Ectodermal cell (in vitro differentiated cells): ENCODE data around the gene INTS4. TPM values are rescaled to one million over a fixed set of nuclear protein-coding genes. Genes with fewer than 3 reads are reported as not detected.
A peak's percentile ranks its signal among the peaks of the same experiment; 100 is the strongest.
"Not testable (repeated sequence)": the region's sequence is repeated elsewhere in the genome, so short reads cannot be mapped to it uniquely, and the experiment has no call there.

Experiments used
- H3K27ac ChIP-seq: 2 replicates; pipeline ENCODE4 v1.7.0; 2013; ENCODE audit warnings: mild to moderate bottlenecking, low read depth, low read length; ENCODE audit not compliant: insufficient read depth, poor library complexity, severe bottlenecking
- H3K27me3 ChIP-seq: 2 replicates; pipeline ENCODE4 v1.7.0; 2013; ENCODE audit warnings: mild to moderate bottlenecking, low read length; ENCODE audit not compliant: insufficient read depth, control insufficient read depth, poor library complexity, severe bottlenecking
- H3K36me3 ChIP-seq: one replicate; pipeline ENCODE4 v1.7.0; 2013; ENCODE audit warnings: low read length; ENCODE audit not compliant: control insufficient read depth, insufficient read depth
- H3K4me1 ChIP-seq: one replicate; pipeline ENCODE4 v1.7.0; 2013; ENCODE audit warnings: low read length; ENCODE audit not compliant: control insufficient read depth, insufficient read depth
- H3K4me3 ChIP-seq: 2 replicates; pipeline ENCODE4 v1.7.0; 2013; ENCODE audit warnings: low read depth, low read length, control low read depth; ENCODE audit not compliant: insufficient read depth
- H3K9me3 ChIP-seq: 2 replicates; pipeline ENCODE4 v1.7.0; 2013; ENCODE audit warnings: mild to moderate bottlenecking, low read length, moderate library complexity; ENCODE audit not compliant: control insufficient read depth
- WGBS, 2 experiments: methylation state at CpG; one replicate each; pipeline ENCODE4 v1.1.7; 2013; ENCODE audit warnings: missing lambda C conversion rate in 2 of 2; 5-methylcytosine and 5-hydroxymethylcytosine counted together
- polyA plus RNA-seq, 4 experiments: library from polyadenylated mRNA; stranded (reverse); fragments of 50-300 nt; gene quantifications; one replicate each; pipeline ENCODE4 v1.2.3, GENCODE V29; 2013

INTS4 gene, protein sequence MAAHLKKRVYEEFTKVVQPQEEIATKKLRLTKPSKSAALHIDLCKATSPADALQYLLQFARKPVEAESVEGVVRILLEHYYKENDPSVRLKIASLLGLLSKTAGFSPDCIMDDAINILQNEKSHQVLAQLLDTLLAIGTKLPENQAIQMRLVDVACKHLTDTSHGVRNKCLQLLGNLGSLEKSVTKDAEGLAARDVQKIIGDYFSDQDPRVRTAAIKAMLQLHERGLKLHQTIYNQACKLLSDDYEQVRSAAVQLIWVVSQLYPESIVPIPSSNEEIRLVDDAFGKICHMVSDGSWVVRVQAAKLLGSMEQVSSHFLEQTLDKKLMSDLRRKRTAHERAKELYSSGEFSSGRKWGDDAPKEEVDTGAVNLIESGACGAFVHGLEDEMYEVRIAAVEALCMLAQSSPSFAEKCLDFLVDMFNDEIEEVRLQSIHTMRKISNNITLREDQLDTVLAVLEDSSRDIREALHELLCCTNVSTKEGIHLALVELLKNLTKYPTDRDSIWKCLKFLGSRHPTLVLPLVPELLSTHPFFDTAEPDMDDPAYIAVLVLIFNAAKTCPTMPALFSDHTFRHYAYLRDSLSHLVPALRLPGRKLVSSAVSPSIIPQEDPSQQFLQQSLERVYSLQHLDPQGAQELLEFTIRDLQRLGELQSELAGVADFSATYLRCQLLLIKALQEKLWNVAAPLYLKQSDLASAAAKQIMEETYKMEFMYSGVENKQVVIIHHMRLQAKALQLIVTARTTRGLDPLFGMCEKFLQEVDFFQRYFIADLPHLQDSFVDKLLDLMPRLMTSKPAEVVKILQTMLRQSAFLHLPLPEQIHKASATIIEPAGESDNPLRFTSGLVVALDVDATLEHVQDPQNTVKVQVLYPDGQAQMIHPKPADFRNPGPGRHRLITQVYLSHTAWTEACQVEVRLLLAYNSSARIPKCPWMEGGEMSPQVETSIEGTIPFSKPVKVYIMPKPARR
- polyA plus RNA-seq (2013, experiment 1 of 4): 41.6 TPM
- polyA plus RNA-seq (2013, experiment 2 of 4): 41.6 TPM
- 31.5 TPM for polyA plus RNA-seq (2013, experiment 3 of 4)
- polyA plus RNA-seq (2013, experiment 4 of 4): 41.9 TPM

DNA sequence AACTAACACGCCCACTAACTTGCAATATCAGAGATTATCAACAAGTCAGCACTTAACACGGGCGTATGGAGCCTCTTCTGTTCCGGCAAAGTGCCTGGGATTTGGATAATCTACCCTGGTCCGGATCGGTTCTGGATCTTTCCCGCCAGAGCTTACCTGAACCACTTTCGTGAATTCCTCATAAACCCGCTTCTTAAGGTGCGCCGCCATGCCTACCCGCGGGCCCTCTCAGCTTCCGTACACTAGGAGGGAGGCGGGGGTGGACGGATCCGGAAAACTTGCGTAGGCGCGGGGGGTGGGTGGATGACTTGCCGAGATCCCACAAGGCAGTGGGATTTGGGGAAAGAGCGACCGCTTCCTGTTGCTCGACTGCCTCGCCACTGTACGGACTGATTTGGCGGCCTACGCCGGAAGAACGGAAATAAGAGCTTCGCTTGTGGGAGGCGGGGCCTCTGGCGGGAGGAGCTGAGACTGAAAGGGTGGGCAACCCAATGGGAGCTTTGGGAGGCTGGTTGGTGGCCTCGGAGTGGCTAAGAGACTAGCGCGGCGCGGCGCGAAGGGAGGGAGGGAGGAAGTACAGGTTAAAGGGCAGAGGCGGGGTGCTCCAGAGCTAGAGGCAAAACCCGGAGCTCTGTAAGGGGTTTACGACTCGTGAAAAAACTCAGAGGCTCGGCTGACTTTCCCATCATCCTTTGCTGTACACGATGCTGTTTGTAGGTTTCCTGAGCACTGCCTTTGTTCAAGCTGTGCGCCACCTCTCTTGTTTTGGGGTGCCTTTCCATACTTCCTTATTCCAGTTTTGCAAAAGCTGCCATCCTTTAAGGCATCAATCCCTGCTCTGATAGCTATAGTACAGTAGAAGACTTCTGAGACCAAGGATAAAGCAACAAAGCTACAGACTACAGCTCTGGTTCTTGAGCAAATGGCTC lies at the start of gene INTS4:
Gene INTS4, minus strand, starts transcription at position 235 of the 929 bp plus-strand sequence. Its CDS starts 25 bp downstream, at position 210.
- WGBS, 2 experiments: 1% methylated on average over 47 of the region's 47 CpGs
- Histone ChIP-seq H3K27me3 (no peaks in the 10 kb centered on the region), H3K9me3 (no peaks in the 10 kb centered on the region), H3K4me1 (peaks cover 9% of the 10 kb centered on the region), H3K36me3 (peaks cover 6% of the 10 kb centered on the region), H3K27ac (peak within 1 kb of the TSS; percentile 90), H3K4me3 (peak within 1 kb of the TSS; percentile 87)

DNA sequence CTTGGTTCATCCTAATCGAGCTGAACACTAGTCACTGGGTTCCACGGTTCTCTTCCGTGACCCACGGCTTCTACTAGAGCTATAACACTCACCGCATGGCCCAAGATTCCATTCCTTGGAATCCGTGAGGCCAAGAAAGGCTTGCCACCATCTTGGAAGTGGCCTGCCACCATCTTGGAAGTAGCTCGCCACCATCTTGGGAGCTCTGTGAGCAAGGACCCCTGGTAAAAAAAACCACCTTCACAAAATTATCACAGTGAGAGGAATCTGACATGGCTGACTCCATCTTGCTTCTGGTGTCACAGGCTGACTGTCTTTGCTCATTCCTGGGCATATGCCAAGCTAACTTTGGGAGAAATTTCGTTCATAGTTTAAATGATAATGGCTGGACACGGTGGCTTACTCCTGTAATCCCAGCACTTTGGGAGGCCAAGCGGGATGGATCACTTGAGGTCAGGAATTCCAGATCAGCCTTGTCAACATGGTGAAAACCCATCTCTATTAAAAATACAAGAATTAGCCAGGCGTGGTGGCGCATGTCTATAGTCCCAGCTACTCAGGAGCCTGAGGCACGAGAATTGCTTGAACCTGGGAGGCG lies 47.5 kb upstream of the INTS4 start:
- Histone ChIP-seq H3K36me3 (no peaks in the 10 kb centered on the region), H3K4me3 (no peak overlapping the region), H3K27ac (no peak overlapping the region), H3K4me1 (peaks cover 6% of the 10 kb centered on the region), H3K9me3 (no peaks in the 10 kb centered on the region), H3K27me3 (peaks cover 5% of the 10 kb centered on the region)
- WGBS, 2 experiments: 95% methylated on average over 14 of the region's 14 CpGs

DNA sequence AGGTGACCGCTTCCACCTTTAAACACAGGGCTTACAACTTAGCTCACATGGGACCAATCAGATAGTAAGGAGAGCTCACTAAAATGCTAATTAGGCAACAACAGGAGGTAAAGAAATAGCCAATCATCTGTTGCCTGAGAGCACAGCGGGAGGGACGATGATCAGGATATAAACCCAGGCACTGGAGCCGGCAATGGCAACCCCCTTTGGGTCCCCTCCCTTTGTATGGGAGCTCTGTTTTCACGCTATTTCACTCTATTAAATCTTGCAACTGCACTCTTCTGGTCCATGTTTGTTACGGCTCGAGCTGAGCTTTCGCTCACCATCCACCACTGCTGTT lies 46.9 kb upstream of the INTS4 start:
- not testable (repeated sequence) for H3K27me3 ChIP-seq, H3K27ac ChIP-seq, H3K4me1 ChIP-seq, H3K4me3 ChIP-seq, H3K9me3 ChIP-seq, H3K36me3 ChIP-seq
- 88 to 92% methylated on average over 8 of the region's 8 CpGs for WGBS, 2 experiments

DNA sequence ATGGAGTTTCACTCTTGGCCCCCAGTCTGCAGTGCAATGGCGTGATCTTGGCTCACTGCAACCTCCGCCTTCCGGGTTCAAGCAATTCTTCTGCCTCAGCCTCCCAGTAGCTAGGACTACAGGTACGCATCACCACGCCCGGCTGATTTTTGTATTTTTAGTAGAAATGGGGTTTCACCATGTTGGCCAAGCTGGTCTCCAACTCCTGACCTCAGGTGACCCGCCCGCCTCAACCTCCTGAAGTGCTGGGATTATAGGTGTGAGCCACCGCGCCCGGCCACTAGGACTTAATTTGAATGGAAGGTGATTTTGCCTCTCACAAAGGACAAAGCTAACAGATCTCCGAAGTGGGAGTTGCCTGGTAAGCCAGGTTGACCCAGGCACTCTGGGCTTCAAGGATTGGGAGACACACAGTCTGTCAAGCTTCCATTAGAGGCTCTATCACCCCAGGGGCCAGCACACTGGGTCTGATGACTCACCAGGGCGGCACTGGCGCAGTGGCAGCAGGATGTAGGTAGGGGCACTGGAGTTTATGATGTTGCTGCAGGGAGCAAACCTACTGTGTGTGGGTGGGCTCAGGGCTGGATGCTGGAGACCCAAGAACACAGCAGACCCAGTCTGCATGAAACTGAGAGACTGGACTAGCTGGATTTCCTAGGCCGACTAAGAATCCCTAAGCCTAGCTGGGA lies 46.4 kb upstream of the INTS4 start:
- WGBS, 2 experiments: 87 to 90% methylated on average over 15 of the region's 15 CpGs
- H3K36me3 ChIP-seq: no peaks in the 10 kb centered on the region
- H3K4me3 ChIP-seq: no peak overlapping the region
- no peak overlapping the region for H3K27ac ChIP-seq
- peaks cover 3% of the 10 kb centered on the region for H3K4me1 ChIP-seq
- peaks cover 2% of the 10 kb centered on the region for H3K27me3 ChIP-seq
- no peaks in the 10 kb centered on the region for H3K9me3 ChIP-seq

DNA sequence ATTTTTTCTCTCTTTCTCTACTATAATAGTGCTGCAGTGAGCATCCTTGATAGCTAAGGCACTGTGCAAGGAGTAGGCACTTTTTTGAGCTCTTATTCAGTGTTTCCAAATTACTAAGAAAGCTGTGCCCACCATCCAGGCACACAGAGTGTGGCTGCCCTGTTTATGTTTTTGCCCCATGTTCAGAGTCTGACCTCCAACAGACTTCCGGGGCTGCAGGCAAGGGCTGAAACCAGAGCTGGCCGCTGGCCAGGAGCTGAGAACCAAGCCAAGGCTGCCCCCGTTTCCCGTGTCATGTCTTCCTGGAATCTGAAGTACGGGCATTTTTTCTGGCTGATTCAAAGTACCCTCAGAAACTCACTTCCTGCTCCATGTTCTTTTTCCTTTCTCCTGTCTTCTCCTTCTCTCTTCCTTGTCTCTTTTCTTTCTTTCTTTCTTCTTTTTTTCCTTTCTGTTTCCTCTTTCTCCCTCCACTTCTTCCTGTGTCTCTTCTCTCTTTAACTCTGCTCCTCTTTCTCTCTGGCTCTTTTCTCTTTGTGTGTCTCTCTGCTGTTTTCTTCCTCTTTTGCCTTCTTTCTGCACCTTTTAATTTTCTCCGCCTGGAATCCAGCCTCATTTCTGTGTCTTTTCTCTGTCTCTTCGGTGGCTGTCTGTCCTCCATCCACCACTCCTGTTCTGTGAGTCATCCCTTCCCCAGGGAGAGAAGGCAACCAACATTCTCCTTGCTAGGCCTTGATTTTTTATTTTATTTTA lies 45.6 kb upstream of the INTS4 start:
- no peaks in the 10 kb centered on the region for H3K9me3 ChIP-seq
- no peaks in the 10 kb centered on the region for H3K27me3 ChIP-seq
- no peak overlapping the region for H3K27ac ChIP-seq
- H3K4me1 ChIP-seq: no peaks in the 10 kb centered on the region
- no peak overlapping the region for H3K4me3 ChIP-seq
- no peaks in the 10 kb centered on the region for H3K36me3 ChIP-seq
- WGBS, 2 experiments: 79 to 81% methylated on average over 7 of the region's 7 CpGs

DNA sequence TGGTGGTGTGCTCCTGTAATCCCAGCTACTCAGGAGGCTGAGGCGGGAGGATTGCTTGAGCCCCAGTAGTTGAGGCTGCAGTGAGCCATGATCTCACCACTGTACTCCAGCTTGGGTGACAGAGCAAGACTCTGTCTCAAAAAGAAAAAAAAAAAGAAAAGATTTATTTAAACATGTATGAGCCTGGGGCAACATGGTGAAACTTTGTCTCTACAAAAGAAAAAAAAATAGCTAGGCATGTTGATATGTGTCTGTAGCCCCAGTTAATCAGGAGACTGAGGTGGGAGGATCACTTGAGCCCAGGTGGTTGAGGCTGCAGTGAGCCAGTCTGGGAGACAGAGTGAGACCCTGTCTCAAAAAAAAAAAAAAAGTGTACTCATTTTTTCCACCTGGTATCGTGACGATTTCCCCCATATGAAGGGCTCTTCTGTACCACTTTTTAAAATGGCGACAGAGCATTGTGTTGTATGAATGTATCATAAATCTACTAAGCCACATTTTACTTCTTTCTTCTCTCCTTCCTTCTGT lies 45.0 kb upstream of the INTS4 start:
- Histone ChIP-seq H3K4me1 (no peaks in the 10 kb centered on the region), H3K36me3 (no peaks in the 10 kb centered on the region), H3K27ac (no peak overlapping the region), H3K4me3 (no peak overlapping the region), H3K9me3 (no peaks in the 10 kb centered on the region), H3K27me3 (no peaks in the 10 kb centered on the region)
- 98% methylated on average over 2 of the region's 4 CpGs for WGBS, 2 experiments

DNA sequence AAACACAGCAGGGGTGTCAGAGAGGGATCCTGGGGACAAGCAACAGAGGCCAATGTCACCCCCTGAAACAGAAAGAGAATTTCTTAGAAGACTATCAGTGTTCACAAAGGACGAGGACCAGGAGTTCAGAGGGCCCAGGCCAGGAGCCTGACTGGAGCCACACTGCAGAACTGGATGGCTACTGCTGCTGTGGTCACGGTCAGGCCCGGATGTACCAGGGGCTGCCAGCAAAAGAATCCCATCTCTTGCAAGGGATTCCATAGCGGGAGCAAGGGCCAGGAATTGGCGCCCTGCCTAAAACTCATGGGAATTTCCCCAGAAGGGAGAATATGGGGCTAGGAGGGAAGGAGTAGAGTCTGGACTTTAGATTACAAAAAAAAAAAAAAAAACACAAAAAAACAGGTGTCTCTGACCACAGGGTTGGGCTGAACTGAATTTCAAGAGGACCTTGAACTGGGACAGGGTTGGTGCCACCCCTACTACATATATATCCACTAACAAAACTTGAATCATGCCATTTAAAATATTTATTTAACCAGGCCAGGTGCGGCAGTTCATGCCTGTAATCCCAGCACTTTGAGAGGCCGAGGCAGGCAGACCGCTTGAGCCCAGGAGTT lies 44.3 kb upstream of the INTS4 start:
- no peaks in the 10 kb centered on the region for H3K36me3 ChIP-seq
- H3K27ac ChIP-seq: no peak overlapping the region
- no peaks in the 10 kb centered on the region for H3K9me3 ChIP-seq
- H3K4me3 ChIP-seq: no peak overlapping the region
- no peaks in the 10 kb centered on the region for H3K4me1 ChIP-seq
- WGBS, 2 experiments: 95 to 97% methylated on average over 8 of the region's 8 CpGs
- no peaks in the 10 kb centered on the region for H3K27me3 ChIP-seq

DNA sequence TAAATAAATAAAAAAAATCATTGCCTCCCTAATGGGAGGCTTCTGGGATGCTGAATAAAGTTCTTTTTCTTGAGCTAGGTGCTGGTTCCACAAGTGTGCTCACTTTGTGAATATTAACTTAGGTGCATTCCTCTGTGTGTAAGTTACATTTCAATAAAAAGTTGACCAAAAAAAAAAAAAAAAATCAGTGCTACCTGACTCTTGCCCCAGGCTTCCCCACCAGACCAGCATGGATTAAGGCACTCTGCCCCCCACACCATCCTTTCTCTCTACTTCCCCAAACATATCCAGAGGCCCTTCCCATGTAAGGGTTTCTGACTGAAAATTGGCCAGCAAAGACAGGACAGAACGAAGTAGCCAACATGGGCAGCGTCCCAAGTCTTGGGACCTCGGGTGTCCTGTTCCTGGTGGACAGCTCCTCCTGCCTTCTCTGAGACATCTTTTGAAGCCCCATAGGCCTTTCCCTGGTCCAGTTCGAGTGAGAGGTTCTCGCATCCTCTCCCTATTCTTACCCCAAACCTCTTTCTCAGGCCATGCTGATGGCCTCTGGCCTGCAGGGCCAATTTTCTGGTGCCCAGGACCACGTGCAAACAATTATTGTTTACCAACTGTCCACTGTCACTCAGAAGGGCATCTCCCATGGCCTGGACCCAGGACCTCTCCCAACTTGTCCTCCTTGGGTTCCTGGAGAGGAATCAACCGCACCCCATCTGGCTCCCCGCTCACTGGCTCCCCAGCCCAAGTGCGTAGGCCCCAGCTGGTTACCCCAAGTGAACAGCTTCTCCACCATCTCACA lies 43.6 kb upstream of the INTS4 start:
- Histone ChIP-seq H3K4me1 (no peaks in the 10 kb centered on the region), H3K27me3 (no peaks in the 10 kb centered on the region), H3K27ac (no peak overlapping the region), H3K4me3 (no peak overlapping the region), H3K9me3 (no peaks in the 10 kb centered on the region), H3K36me3 (no peaks in the 10 kb centered on the region)
- 87 to 92% methylated on average over 9 of the region's 9 CpGs for WGBS, 2 experiments
